Hematopoietic multipotent progenitor cell treated with erythropoietin and hydrocortisone succinate and interleukin-3 and kit ligand, for 8 days (in vitro differentiated cells): ENCODE data around the gene CRY1.

ENCODE experiments used
- DNase-seq: peaks from one replicate; pipeline ENCODE4 v3.0.0-alpha.2; 2015

The CRY1 gene

DNA sequence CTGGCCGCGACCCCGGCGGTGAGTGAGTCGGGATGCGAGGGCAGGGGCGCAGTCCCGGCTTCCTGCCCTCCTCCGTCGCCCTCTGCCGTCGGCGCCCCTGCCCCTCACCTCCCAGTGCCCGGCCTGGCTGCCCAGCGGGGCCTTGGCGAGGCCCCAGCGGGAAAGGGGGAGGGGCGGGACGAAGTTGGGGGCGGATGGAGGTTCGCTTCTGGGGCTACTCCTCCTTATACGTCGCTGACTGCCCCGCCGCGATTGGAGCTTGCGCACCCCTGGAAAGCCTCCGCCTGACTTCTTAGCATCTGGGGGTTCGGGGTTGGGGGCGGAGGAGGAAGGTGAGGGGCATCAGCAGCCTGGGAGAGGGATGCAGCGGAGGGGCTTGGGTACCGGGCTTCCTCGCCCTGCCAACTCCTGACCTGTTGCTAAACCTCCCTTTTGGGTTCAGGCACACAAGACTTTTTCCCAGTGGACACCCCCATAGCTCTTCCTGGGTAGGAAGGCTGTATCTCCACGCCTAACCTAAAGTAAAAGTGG, 137.2 kb downstream of the CRY1 start:
- peak; percentile 43 for DNase-seq

DNA sequence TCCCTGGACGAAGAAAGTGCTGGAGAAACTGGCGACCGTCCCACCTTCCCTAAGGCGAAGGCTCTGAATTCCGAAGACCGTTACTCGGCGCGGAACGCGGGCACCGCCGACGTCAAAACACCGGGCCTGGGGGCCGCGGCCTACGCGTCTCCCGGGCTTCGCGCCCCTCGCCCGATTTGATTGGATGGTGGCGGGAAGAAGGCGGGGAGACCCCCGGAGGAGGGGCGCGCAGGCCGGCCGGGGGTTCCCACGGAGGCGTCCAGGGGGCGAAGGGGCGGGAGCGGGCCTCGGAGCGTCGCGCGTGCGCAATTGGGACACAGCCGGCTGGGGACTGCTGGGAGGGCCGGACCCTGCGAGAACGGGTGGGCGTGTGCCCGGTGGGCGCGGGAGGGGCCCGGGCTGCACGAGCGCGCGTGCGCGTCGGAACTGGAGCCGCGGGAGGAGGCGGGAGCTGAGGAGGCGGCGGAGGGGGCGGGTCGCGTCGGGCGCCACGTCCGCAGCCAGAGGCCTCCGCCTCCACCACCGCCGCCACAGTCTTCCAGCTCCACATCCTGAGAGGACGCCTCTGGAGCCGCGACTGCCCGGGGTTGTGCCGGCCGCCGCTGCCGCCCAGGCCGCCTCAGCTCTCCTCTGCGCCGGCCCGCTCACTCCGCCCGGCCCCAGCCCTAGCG, 137.8 kb downstream of the CRY1 start, which contains the start of gene TMEM263:
Gene TMEM263 (plus strand): TSS at position 531 of the 671 bp plus-strand sequence. CDS start 11,210 bp downstream, outside the sequence.
- peak; percentile 89 for DNase-seq

DNA sequence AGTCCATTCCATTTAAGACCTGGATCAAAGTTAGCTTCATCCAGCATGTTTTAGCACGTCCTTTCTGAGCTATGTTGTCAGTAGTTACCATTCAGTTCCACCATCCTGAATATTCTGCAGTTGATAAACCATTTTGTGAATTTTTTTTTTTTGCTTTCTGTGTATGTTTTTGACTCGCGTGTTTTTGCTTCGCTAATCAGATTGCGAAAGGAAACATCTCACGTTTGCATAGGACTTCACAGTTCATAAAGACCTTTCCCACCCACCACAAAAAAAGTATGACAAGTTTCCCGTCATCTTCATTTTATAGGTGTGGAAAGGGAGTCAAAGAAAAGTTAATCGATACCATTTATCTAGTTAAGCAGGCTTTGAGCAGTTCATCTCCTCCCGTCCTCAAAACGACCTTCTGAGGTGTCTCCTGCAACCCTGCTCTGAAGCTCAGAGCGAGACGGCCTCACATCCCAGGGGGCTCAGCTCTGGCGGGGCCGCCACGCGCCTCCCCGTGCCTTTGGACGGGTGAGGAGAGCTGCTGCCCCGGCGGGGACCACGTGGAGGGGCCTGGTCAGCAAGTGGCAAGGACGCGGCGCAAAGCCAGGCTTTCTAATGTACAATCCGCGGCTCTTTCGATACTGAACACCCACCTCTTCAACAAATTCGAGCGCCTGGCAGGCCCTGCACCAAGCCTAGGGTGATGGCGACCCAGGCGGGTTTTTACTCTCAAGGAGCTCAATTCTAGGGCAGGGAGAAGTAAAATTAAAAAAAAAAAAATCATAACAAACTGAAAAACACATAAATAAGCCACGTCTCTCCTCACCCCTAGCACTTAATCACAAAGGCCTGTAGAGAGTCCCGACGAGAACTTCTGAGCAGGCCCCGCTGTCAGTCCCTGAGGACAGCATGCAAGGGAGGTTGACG, 138.6 kb downstream of the CRY1 start:
- DNase-seq, result no peak

GRCh38 chr12:106953352-106954250, 139.7 kb downstream of the CRY1 start:
- DNase-seq, result no peak

DNA sequence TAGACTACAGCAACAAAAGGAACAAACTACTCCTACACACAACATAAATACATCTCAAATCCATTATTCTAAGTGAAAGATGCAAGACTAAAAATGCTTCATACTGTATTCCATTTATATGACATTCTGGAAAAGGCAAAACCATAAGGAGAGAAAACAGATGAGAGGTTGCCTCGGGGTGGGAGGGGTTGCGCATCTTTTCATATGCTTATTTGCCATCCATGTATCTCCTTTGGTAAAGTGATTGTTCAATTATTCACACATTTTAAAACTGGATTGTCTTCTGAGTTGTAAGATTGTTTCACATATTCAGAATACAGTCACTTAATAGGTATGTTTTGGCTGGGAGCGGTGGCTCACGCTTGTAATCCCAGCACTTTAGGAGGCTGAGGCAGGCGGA, 142.8 kb downstream of the CRY1 start:
- DNase-seq, result no peak

DNA sequence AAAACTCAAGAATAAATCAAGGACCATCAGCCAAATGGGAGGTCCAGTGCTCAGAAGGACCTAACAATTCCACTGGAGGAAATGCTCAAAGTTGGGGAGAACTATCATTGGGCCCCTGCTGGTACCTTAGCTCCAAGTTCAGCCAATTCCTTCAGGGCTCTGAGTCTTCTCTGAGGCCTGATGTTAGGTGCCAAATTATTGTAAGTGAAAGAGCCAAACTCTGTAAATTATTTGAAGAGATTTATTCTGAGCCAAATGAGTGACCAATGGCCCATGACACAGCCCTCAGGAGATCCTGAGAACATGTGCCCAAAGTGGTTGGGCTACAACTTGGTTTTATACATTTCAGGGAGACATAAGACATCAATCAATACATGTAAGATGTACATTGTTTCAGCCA, 145.9 kb downstream of the CRY1 start:
- no peak for DNase-seq

GRCh38 chr12:106945261-106945851, 148.0 kb downstream of the CRY1 start:
- DNase-seq, result peak; percentile 16

- peak; percentile 83 for DNase-seq
Observed at GRCh38 chr12:106942775-106943174, 150.6 kb downstream of the CRY1 start.

DNA sequence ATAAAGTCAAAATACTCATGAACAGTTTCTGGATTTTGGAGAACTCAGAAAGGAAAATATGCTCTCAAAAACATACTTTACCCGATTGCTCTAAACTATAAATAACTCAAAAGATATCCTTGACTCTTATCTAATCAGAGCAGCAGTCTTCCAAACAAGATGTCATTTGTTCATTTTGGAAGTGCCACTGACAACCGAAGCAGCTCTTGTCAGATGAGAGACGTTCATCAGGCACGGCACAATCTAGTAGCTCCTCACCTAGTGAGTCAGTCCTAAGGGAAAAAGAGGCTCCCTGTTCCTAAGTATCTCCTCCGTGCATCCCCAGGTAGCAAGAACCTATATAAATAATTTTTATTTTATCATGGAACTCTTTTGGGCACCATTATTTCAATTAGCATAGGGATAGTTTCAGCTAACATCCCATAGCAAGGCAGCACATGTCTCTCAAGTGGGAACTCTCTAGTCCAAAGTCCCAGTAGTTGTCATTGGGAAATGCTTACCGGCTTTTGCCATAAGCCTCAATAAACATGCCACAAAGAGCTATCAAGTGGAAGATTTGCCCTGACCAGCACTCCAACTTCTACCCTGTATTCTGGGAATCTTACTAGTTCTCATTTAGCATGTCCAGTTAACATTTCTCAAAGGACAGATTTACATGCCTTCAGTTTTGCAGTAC, 151.7 kb downstream of the CRY1 start:
- peak; percentile 55 for DNase-seq
